GM12872 (cell line): ENCODE measurements around the gene OR10H1.

Experiments
- TF ChIP-seq, protein P1 (sequence below): IDR thresholded peaks from 3 replicates; pipeline ENCODE4 v1.5.1; 2011; ENCODE audit warnings: low read depth, mild to moderate bottlenecking, low read length, moderate library complexity; ENCODE audit not compliant: insufficient read depth

The OR10H1 gene, protein sequence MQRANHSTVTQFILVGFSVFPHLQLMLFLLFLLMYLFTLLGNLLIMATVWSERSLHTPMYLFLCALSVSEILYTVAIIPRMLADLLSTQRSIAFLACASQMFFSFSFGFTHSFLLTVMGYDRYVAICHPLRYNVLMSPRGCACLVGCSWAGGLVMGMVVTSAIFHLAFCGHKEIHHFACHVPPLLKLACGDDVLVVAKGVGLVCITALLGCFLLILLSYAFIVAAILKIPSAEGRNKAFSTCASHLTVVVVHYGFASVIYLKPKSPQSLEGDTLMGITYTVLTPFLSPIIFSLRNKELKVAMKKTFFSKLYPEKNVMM

GRCh38 chr19:15815306-15815705, at the start of gene OR10H1:
TSS of gene OR10H1 (minus strand) at chr19:15815664. CDS start at chr19:15808037, 7,627 bp downstream.
- TF ChIP-seq, protein P1, sequence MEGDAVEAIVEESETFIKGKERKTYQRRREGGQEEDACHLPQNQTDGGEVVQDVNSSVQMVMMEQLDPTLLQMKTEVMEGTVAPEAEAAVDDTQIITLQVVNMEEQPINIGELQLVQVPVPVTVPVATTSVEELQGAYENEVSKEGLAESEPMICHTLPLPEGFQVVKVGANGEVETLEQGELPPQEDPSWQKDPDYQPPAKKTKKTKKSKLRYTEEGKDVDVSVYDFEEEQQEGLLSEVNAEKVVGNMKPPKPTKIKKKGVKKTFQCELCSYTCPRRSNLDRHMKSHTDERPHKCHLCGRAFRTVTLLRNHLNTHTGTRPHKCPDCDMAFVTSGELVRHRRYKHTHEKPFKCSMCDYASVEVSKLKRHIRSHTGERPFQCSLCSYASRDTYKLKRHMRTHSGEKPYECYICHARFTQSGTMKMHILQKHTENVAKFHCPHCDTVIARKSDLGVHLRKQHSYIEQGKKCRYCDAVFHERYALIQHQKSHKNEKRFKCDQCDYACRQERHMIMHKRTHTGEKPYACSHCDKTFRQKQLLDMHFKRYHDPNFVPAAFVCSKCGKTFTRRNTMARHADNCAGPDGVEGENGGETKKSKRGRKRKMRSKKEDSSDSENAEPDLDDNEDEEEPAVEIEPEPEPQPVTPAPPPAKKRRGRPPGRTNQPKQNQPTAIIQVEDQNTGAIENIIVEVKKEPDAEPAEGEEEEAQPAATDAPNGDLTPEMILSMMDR = no peak

DNA sequence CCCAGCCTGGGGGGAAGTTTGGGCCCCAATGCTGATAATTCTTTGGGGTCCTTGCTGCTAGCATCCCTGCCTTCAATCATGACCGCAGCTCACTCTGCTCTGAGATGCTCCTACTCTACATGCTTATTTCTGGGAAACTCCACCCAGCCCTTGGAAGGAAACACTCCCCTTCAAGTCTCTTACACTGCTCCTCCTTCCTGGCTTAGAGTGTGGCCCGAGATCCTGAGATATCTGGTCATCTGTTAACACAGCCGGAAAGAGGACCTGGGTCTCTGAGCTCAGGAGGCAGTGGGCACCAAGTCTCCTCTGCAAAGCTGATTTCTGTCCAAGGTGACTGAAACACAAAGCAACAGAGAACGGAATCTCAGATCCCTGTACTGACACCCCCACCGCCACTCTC, 49.4 kb upstream of the OR10H1 start:
- TF ChIP-seq, protein P1 = no peak

DNA sequence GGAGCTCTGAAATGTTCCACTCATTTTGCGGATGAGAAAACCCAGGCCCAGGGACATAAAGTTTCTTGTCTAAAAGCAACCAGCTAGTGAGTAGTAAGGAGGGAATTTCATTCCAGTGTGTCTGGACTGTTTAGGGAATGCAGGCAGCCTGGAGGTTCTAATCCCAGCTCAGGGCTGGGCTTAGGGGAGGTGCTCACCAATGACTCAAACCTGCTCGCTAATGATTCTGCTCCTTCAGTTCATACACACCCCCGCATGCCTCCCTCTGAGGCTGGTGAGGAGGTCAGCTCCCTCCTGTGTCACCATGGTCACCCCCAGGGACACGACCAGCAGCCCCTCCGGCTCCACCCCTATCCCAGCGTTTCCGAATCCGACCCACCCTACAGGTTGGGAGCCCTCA, 47.8 kb upstream of the OR10H1 start:
- TF ChIP-seq, protein P1 = no peak

- TF ChIP-seq, protein P1 = no peak
Observed at GRCh38 chr19:15862444-15862843, 47.0 kb upstream of the OR10H1 start.

DNA sequence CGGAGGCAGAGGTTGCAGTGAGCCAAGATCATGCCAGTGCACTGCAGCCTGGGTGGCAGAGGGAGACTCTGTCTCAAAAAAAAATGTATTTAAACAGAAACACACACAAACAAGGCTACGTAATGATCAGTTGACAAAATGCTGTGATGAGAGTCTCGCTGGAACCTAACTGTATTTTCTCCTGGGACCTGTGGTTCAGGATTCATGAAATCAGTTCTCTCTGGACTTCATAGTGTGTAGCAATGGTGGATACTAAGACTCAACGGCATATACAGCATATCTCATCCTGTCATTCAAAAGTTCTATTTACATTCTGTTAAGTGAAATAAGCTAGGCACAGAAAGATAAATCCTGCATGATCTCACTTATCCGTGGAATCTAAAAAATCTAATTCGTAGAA, 45.1 kb upstream of the OR10H1 start:
- TF ChIP-seq, protein P1 = no peak

DNA sequence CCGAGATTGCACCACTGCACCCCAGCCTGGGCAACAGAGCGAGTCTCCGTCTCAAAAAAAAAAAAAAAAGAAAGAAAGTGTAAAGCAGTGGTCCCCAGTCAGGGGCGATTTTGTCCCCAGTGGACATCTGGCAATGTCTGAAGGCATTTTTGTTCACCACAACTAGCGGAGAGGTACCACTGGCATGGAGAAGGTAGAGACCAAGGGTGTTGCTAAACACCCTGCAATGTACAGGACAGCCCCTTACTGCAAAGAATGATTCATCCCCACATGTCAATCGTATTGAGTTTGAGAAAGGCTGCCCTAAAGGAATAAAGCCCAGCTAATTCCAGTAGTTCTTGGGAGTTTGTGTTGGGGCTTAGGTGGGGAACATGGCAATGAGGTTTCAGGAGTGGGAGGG, 43.7 kb upstream of the OR10H1 start:
- TF ChIP-seq, protein P1 = no peak

DNA sequence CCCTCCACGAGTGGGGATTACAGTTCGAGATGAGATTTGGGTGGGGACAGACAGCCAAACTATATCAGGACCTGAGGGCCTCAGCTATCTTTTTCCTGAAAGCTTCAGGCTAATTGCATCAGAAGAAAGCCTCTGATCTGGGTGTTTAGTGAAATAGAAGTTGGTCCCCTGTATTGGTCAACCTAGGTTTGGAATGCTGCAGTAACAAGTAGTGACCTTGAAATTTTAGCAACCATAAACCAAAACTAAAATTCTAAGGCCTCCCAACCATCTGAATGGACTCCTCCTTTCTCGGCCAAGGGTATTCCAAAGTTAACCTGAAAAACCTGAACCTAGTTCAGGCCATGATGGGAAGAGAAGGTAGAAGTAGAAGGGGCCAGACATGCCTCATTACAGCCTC, 34.9 kb upstream of the OR10H1 start:
- TF ChIP-seq, protein P1 = no peak
